HK-2 (cell line): ENCODE results near the gene APIP.

ENCODE experiments used
- DNase-seq: peaks from one replicate; pipeline ENCODE4 v3.0.0-alpha.2; 2018; ENCODE audit not compliant: unreplicated experiment

Gene APIP, protein sequence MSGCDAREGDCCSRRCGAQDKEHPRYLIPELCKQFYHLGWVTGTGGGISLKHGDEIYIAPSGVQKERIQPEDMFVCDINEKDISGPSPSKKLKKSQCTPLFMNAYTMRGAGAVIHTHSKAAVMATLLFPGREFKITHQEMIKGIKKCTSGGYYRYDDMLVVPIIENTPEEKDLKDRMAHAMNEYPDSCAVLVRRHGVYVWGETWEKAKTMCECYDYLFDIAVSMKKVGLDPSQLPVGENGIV

DNA sequence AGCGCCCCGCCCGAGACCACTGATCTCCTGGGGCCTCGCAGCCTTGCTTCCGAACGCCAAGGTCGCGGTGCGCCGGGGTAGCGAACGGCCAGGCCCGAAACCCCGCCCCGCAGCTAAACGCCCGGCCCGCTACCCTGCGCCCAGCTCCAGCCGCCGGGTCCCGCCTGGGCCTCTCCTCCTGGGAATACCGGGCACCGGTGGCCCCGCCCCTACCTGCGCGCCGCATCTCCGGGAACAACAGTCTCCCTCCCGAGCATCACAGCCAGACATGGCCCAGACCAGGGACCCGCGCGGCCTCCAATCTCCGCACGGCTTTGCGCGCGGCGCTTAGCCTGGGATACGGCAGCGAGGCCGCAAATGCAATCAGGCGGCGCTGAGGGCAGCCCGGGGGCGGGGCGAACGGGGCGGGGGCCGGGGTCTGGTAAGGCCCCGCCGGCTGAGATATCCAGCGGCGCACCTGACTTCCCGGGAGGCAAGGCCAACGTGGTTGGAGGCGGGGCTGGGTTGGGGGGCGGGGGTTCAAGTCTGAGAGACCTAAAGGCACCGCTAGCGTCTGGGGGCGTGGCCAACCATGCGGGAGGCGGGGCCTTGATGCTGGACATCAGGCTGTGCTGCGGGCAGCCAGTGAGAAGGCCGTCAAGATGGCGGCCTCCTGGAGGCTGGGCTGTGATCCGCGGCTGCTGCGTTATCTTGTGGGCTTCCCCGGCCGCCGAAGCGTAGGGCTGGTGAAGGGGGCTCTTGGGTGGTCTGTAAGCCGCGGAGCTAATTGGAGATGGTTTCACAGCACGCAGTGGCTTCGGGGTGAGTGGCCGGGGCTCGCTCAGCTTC is at the start of gene APIP, which contains the start of gene PDHX:
Gene APIP (minus strand): TSS at position 365 of the 828 bp plus-strand sequence. CDS start 95 bp downstream, at position 270.
Gene PDHX (plus strand): TSS at position 604 of the 828 bp plus-strand sequence. CDS start 38 bp downstream, at position 642.
- DNase-seq, result peak; percentile 97

DNA sequence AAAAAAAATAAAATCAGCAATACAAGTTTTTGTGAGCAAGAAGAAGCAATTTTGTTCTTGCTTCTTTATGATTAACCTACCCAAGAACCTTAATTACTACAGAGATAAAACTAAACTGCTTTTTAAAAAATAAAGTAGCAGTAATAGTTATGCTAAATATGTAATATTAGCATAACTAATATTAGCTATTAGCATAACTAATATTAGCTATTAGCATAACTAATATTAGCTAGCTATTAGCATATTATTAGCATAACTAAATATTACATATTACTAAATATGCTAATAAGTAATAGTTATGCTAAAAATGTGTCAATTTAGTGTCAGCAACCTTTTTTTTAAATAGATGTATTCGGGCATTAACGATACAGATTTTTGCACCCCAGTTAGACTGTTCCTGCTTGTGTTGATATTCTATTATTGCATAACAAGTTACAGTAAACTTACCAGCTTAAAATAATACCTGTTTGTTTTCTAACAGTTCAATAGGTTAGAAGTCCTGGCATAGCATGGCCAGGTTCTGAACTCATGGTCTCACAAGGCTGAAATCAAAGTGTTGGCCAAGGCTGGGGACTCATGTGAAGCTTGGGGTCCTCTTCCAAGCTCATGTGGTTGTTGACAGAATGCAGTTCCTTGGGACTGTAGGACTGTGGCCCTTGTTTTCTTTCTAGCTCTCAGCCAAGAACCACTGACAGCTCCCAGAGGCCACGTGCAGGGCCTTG is 48.6 kb upstream of the APIP start:
- DNase-seq, result no peak

- no peak for DNase-seq
These were observed 47.2 kb upstream of the APIP start for GRCh38 chr11:34963351-34963750.

GRCh38 chr11:34962034-34962433 is 45.9 kb upstream of the APIP start:
- no peak for DNase-seq

- no peak for DNase-seq
These were observed 44.1 kb upstream of the APIP start for GRCh38 chr11:34960277-34960676.

DNA sequence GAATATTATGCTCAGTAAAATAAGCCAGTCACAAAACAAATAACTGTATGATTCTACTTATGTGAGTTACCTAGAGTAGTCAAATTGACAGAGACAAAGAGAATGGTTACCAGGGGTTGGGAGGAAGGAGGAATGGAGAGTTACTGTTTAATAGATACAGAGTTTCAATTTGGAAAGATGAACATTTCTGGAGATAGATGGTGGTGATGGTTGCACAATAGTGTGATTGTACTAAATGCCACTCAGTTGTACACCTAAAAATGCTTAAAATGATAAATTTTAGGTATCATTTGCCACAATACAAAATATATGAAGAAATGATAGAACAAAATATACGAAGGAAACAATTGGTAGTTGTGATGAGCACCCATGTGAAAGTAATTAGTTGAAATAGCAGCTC is 43.6 kb upstream of the APIP start:
- DNase-seq, result no peak

DNA sequence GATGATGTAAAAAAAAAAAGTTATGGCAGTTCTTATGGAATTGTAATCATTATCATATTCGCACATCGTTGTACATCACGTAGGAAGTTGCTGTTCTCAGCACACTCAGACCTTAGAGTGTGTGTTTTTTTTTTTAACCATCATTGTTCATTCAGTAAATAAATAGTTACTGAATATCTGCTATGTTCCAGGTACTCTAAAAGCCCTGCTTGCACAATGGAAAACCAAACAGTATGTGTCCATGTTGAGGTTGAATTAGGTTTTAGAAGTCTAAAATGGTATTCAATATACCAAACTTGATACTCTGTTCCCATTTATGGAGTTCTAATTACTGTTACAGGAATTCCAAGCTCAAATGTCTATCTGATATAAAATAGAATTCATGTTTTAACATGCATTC is 41.4 kb upstream of the APIP start:
- no peak for DNase-seq

DNA sequence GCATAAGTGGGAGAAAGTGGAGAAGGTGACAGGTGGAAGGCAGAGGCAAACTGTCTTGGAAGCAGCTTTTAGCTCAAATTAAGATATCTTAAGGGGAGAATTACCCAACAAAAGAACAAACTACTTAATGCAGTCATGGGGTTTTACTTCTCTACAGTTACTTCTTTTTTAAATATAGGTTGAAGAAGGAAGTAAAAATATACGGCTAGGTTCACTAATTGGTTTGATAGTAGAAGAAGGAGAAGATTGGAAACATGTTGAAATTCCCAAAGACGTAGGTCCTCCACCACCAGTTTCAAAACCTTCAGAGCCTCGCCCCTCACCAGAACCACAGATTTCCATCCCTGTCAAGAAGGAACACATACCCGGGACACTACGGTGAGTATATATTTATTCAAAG is 41.0 kb upstream of the APIP start:
- DNase-seq, result no peak

- no peak for DNase-seq
These were observed 37.8 kb upstream of the APIP start for GRCh38 chr11:34953955-34954354.

- DNase-seq, result no peak
These were observed 32.5 kb upstream of the APIP start for GRCh38 chr11:34948696-34949095.

- DNase-seq, result no peak
These were observed 28.5 kb upstream of the APIP start for GRCh38 chr11:34944692-34945091.

- no peak for DNase-seq
These were observed 25.5 kb upstream of the APIP start for GRCh38 chr11:34941688-34942087.

DNA sequence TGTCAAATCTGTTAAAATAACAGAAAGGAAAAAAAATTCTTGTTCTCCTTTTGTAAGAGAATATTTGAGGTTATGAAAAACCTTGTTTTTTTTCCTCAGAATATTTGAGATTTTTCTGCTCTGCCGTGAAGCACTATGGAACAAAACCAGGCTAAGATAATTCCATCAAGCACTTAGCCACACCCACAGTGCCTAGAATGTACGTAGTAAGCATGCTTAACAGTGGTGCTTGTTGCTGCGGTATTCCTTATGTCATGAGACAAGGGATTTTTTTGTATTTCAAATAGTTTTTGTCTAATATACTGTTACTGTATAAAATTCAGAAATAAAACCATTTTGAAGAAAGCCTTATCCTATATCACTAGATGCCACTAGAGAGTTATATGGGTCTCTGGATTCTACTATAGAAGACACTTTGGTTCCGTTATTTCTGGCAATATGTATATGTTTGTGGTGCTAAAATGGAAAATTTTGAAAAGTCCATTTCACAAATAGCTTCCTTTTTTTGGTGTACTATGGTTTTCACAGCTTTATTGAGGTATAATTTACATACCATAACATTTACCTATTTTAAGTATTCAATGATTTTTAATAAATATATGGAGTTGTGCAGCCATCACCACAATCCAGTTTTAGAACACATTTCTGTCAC is 24.0 kb upstream of the APIP start:
- no peak for DNase-seq

DNA sequence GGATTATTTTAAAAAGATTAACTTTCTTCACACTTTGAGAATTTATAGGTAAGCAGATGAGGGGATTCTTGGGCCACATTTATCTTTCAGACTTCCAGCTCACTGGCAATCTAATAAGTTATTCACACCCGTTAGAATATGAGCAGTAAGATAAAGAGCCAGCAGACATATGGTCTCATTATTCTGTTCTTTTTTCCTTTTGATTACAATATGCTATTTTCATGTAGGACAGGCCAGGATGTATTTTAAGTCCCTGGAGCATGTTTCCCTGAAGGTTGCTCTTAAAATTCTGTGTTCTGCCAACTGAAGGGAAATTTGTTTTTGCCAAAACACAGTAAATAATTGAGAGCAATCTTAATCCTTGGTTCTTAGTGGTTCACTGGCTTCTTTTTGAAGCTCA is 22.4 kb upstream of the APIP start:
- DNase-seq, result no peak

- DNase-seq, result no peak
These were observed 20.9 kb upstream of the APIP start for GRCh38 chr11:34936945-34937629.

DNA sequence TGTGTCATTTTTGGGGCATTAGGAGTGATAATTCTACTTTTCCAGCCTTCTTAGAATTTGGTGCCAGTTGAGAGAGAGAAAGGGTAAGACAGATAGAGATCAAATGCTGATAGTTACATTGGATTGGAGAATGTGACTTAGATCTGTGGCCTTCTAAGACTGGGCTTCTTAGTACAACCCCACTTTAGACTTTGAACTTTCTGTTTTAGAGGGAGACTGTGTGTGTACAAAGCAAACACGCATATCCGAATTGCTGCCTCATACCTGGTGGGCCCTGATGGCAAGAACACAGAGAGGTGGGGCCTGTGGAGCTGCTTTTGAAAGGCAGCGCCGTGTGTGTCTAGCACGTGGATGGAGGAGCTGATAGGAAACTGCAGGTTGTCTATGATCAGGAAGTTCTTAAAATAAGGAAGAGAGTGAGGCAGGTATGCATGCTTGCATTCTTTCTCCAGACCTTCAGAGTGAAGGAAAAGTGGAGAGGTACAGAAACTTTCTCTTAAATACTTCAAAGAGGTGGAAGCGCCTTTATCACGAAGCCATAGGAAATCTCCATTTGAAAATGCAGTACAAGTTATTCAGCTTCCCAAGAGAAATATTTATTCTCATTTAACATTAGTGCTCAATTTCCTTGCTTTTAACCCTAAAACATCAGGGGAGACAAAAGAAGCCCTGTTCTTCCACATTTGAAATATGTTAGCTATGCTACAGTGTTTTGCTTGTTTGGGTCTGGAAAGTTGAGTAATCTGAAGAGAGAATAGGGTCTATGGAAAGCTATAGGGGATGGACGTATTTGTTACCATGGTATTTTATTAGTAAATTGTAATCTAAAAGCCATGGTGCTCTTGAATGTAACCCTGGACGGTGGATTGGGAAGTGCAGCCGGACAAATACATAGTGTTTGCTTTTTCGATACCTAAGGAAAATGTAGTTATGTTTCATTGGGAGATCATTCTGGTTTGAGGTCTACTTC is 13.9 kb upstream of the APIP start:
- DNase-seq, result no peak

DNA sequence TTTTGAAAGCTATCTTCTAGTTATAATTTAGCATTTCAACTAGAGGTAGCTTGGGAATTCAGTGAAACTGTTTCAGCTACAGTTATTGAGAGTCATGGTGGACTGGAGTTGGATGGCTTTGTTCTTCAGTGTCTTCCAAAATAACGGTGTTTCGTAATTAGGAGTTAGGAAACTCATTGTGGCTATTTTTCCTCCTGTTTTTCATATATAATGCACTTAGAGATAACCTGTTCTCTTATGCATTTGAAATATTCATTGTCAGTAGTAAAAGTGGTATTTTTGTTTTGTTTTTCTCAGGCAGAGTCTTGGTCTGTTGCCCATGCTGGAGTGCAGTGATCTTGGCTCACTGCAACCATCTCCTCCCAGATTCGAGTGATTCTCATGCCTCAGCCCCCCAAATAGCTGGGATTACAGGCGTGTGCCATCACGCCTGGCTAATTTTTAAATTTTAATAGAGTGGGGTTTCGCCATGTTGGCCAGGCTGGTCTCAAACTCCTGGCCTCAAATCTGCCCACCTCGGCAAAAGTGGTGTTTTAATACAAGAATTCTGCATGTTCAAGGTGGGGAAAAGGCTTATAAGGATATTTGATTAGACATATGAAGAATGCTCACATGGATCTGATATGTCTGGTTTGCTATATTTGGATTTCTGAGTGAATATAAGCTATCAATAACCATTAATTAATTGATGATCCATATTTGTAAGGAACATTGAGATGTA is 12.9 kb upstream of the APIP start:
- no peak for DNase-seq

GRCh38 chr11:34928268-34928959 is 12.2 kb upstream of the APIP start:
- no peak for DNase-seq

GRCh38 chr11:34926831-34927132 is 10.6 kb upstream of the APIP start:
- DNase-seq, result no peak
